K562 (cell line): Measurements from ENCODE around the gene IRGQ. TPM values are rescaled to one million over a fixed set of nuclear protein-coding genes. Genes with fewer than 3 reads are reported as not detected.

ENCODE experiments used
- ADNP ChIP-seq: fragments of 200-800 bp; sonication (Bioruptor generic); IDR thresholded peaks from 2 replicates; pipeline ENCODE4 v1.6.1; 2016; ENCODE audit warnings: missing genetic modification characterization, missing compliant biosample characterization
- HDAC8 ChIP-seq: fragments of 450-650 bp; IDR thresholded peaks from 2 replicates; pipeline ENCODE4 v1.6.1; 2016; ENCODE audit warnings: mild to moderate bottlenecking, missing genetic modification characterization, moderate library complexity, missing compliant biosample characterization
- KLF6 ChIP-seq: fragments of 250-450 bp; sonication (Bioruptor Pico); IDR thresholded peaks from 2 replicates; pipeline ENCODE4 v1.4.0; 2020; ENCODE audit warnings: mild to moderate bottlenecking, moderate library complexity, borderline replicate concordance
- MGA ChIP-seq: fragments of 450-650 bp; IDR thresholded peaks from 2 replicates; pipeline ENCODE4 v1.6.1; 2016; ENCODE audit warnings: mild to moderate bottlenecking, moderate library complexity
- NFXL1 ChIP-seq: fragments of 450-650 bp; formaldehyde crosslinking; IDR thresholded peaks from 2 replicates; pipeline ENCODE4 v1.4.0; 2021; ENCODE audit warnings: mild to moderate bottlenecking
- RREB1 ChIP-seq: fragments of 250-450 bp; sonication (Bioruptor Pico); IDR thresholded peaks from 2 replicates; pipeline ENCODE4 v1.4.0; 2020
- polyA plus RNA-seq, 8 experiments: library from polyadenylated mRNA; depleted of rRNA in 4 of 8; stranded (reverse) in 5 of 8; unstranded in 3 of 8; fragments of >200 nt; fragmentation: Nextera tagmentation in 2 of 8; fragmentation: Illumina TruSeq in 1 of 8; extraction: Ambion mirVana in 2 of 8; extraction: Trizol in 1 of 8; gene quantifications; 2 replicates each; pipeline versions ENCODE4 v1.2.1 to v1.2.3, GENCODE V29; 2011 to 2014; ENCODE audit warnings: inconsistent platforms in 1 of 8, missing spikeins in 1 of 8
- total RNA-seq, 7 experiments: library from RNA; depleted of rRNA in 6 of 7; stranded (reverse); fragments of >200 nt in 6 of 7; fragmentation: Illumina TruSeq in 2 of 7; extraction: Trizol in 2 of 7; gene quantifications; 2 replicates each; pipeline versions ENCODE4 v1.2.1 to v1.2.3, GENCODE V29; 2011 to 2021; ENCODE audit warnings: low replicate concordance in 1 of 7

Gene IRGQ
- total and polyA plus RNA-seq, 9 of the 15 experiments (the other 6 are each of a cell fraction or from before 2014, with no cell fraction given) = 3.5 to 19.2 (median 7.9) TPM

- no peak for TF ChIP-seq RREB1 (CRISPR knock-in tag)
- no peak for TF ChIP-seq KLF6 (CRISPR knock-in tag)
- no peak for TF ChIP-seq HDAC8 (tag)
- TF ChIP-seq NFXL1 (CRISPR knock-in tag) = no peak
- TF ChIP-seq MGA = peak; percentile 71
- TF ChIP-seq ADNP (tag) = no peak
Observed at GRCh38 chr19:43625918-43626579, 30.1 kb upstream of the IRGQ start (continued).
